Pancreas (tissue), 10 donors: ENCODE data around the gene ISYNA1. TPM values are rescaled to one million over a fixed set of nuclear protein-coding genes. Genes with fewer than 3 reads are reported as not detected.

Experiments
- ATAC-seq, 4 donors: fragments of 200-7000 bp; cut with Tn5 transposase; one replicate each; pipeline versions ENCODE4 v1.8.0 to v1.9.1; 2020; ENCODE audit warnings: mild to moderate bottlenecking in 4 of 4, moderate library complexity in 4 of 4
- DNase-seq, 6 donors: peaks; one replicate each; pipeline ENCODE4 v3.0.0-alpha.2; 2020
- FAIRE-seq: peaks from 2 replicates; lab custom pipeline; 2012; peaks lifted over from hg19 to GRCh38; lab: Jason Lieb, UNC
- H3K27ac ChIP-seq, 4 donors: fragments of 200-600 bp; sonication (generic); 1 replicate in 3 of 4; 2 replicates in 1 of 4; pipeline versions ENCODE4 v1.5.0 to v1.8.0; 2020
- H3K27me3 ChIP-seq, 4 donors: fragments of 200-600 bp; one replicate each; pipeline ENCODE4 v1.8.0; 2021
- H3K36me3 ChIP-seq, 3 donors: fragments of 200-600 bp; sonication (generic) in 1 of 3; one replicate each; pipeline versions ENCODE4 v1.5.0 to v1.8.0; 2020 to 2021
- H3K4me1 ChIP-seq, 3 donors: fragments of 200-600 bp; one replicate each; pipeline ENCODE4 v1.8.0; 2021
- H3K4me3 ChIP-seq, 4 donors: fragments of 200-600 bp; sonication (generic) in 2 of 4; one replicate each; pipeline versions ENCODE4 v1.5.0 to v1.8.0; 2020 to 2021
- H3K9me3 ChIP-seq, 4 donors: fragments of 200-600 bp; one replicate each; pipeline ENCODE4 v1.8.0; 2021
- CTCF ChIP-seq, 4 donors: fragments of 200-600 bp; sonication (generic) in 3 of 4; IDR thresholded peaks; one replicate each; pipeline versions ENCODE4 v1.5.0 to v1.8.0; 2021; ENCODE audit warnings: antibody characterized with exemption in 4 of 4
- WGBS, 2 donors: extraction: QIAGEN DNeasy Blood & Tissue Kit; methylation state at CpG; one replicate each; pipeline ENCODE4 v1.1.7; 2013; 5-methylcytosine and 5-hydroxymethylcytosine counted together
- intact Hi-C, 3 donors: fragments of 100-400 bp; cut with DNase I; formaldehyde crosslinking; loops; one replicate each; pipeline versions ENCODE4 v1.11.1 to v1.14.2; 2022
- polyA plus RNA-seq, 2 donors: library from polyadenylated mRNA; stranded (reverse); fragments of 200-250 nt; gene quantifications; one replicate each; pipeline ENCODE4 v1.2.3, GENCODE V29; 2013
- total RNA-seq, 6 donors: library from RNA; stranded (reverse); fragmentation: NEBNext Ultra II Directional in 4 of 6; extraction: Animal tissue kit (Norgen Biotek cat#: 25700) in 4 of 6; gene quantifications; one replicate each; pipeline versions ENCODE4 v1.2.1 to v1.2.4, GENCODE V29; 2021 to 2023
- donor health status: healthy with polysubstance abuse.
- donor health status: DM: no; HTN: no; CAD: no; lungs with moderate emphysema.
- donor health status: DM: no; HTN: no; CAD: no.
- donor health status: control.
- donor health status: control.
- donor health status: Bipolar disorder and iron deficiency.
- donor health status: DM: yes; HTN: yes; CAD: no.
- donor health status: DM: no; HTN: no; CAD: no.
- donor health status: DM: no; HTN: no; CAD: no.
- donor health status: DM: yes; HTN: yes; CAD: no.

ISYNA1 gene
- total and polyA plus RNA-seq, 8 donors = 26.1 to 309 (median 48.2) TPM

GRCh38 chr19:18424122-18424889, 13.6 kb downstream of the ISYNA1 start:
- no peak overlapping the region for H3K27ac ChIP-seq
- no peaks in the 10 kb centered on the region for H3K27me3 ChIP-seq
- no peaks in the 10 kb centered on the region for H3K36me3 ChIP-seq
- H3K9me3 ChIP-seq = no peaks in the 10 kb centered on the region
- no peak overlapping the region for H3K4me3 ChIP-seq
- no peak for TF ChIP-seq CTCF (IDR thresholded peaks at IDR 0.05)
- 80 to 83% methylated on average over 22 of the region's 22 CpGs for WGBS, 2 donors
- no peak for FAIRE-seq
- intact Hi-C loops = no loop called here
- ATAC-seq = no peak
- DNase-seq = peak in 1 of 6 donors; percentile 63
- H3K4me1 ChIP-seq = peaks cover 0 to 7% (median 0%) of the 10 kb centered on the region in 3 donors

- intact Hi-C loops = no loop called here
- DNase-seq = peak in 1 of 6 donors; percentile 48
- no peaks in the 10 kb centered on the region for H3K36me3 ChIP-seq
- 80 to 81% methylated on average over 21 of the region's 21 CpGs for WGBS, 2 donors
- no peak overlapping the region for H3K4me3 ChIP-seq
- H3K4me1 ChIP-seq = peaks cover 0 to 11% (median 0%) of the 10 kb centered on the region in 3 donors
- no peak overlapping the region for H3K27ac ChIP-seq
- no peaks in the 10 kb centered on the region for H3K9me3 ChIP-seq
- TF ChIP-seq CTCF (IDR thresholded peaks at IDR 0.05) = no peak
- no peak for FAIRE-seq
- ATAC-seq = no peak
- H3K27me3 ChIP-seq = no peaks in the 10 kb centered on the region
Measured at GRCh38 chr19:18423258-18424020, 14.5 kb downstream of the ISYNA1 start.

GRCh38 chr19:18422530-18423191, 15.3 kb downstream of the ISYNA1 start:
- no peak overlapping the region for H3K4me3 ChIP-seq
- DNase-seq (peak in 1 of 6 donors; percentile 66), FAIRE-seq (no peak), ATAC-seq (no peak)
- intact Hi-C loops = no loop called here
- no peaks in the 10 kb centered on the region for H3K9me3 ChIP-seq
- no peaks in the 10 kb centered on the region for H3K27me3 ChIP-seq
- no peaks in the 10 kb centered on the region for H3K36me3 ChIP-seq
- peaks cover 1 to 19% (median 5%) of the 10 kb centered on the region in 3 donors for H3K4me1 ChIP-seq
- H3K27ac ChIP-seq = no peak overlapping the region
- WGBS, 2 donors = 82 to 89% methylated on average over 14 of the region's 14 CpGs
- no peak for TF ChIP-seq CTCF (IDR thresholded peaks at IDR 0.05)

- peaks cover 9 to 28% (median 11%) of the 10 kb centered on the region in 3 donors for H3K4me1 ChIP-seq
- H3K27me3 ChIP-seq = no peaks in the 10 kb centered on the region
- WGBS, 2 donors = 85 to 91% methylated on average over 12 of the region's 12 CpGs
- FAIRE-seq = no peak
- intact Hi-C loops = no loop called here
- DNase-seq = peak in 1 of 6 donors; percentile 62
- no peak overlapping the region for H3K4me3 ChIP-seq
- no peaks in the 10 kb centered on the region for H3K36me3 ChIP-seq
- no peak for ATAC-seq
- no peaks in the 10 kb centered on the region for H3K9me3 ChIP-seq
- no peak for TF ChIP-seq CTCF (IDR thresholded peaks at IDR 0.05)
- no peak overlapping the region for H3K27ac ChIP-seq
Measured at GRCh38 chr19:18421371-18421959, 16.5 kb downstream of the ISYNA1 start.
